Spleen (tissue), 11 donors: ENCODE results near the gene POLA1. TPM values are rescaled to one million over a fixed set of nuclear protein-coding genes. Genes with fewer than 3 reads are reported as not detected.

Source experiments
- DNase-seq: peaks from one replicate; pipeline ENCODE4 v3.0.0-alpha.2; 2020
- H3K27ac ChIP-seq, 8 donors: fragments of 200-600 bp; sonication (generic) in 7 of 8; 1 replicate in 4 of 8; 2 replicates in 4 of 8; pipeline versions ENCODE4 v1.5.0 to v1.8.0; 2016 to 2021; ENCODE audit warnings: inconsistent platforms in 4 of 8, mild to moderate bottlenecking in 4 of 8, moderate library complexity in 1 of 8
- H3K27me3 ChIP-seq, 7 donors: fragments of 200-600 bp; sonication (generic) in 6 of 7; replicated peaks in 1 of 7; 1 replicate in 4 of 7; 2 replicates in 3 of 7; pipeline versions ENCODE4 v1.5.0 to v1.8.0; 2016 to 2021; ENCODE audit warnings: inconsistent platforms in 3 of 7, mild to moderate bottlenecking in 1 of 7
- H3K36me3 ChIP-seq, 6 donors: fragments of 200-600 bp; sonication (generic) in 5 of 6; 1 replicate in 4 of 6; 2 replicates in 2 of 6; pipeline versions ENCODE4 v1.5.0 to v1.8.0; 2016 to 2021; ENCODE audit warnings: inconsistent platforms in 2 of 6
- H3K4me1 ChIP-seq, 6 donors: fragments of 200-600 bp; sonication (generic) in 5 of 6; 1 replicate in 3 of 6; 2 replicates in 3 of 6; pipeline versions ENCODE4 v1.5.0 to v1.8.0; 2016 to 2021; ENCODE audit warnings: inconsistent platforms in 3 of 6
- H3K4me3 ChIP-seq, 8 donors: fragments of 200-600 bp; sonication (generic) in 7 of 8; 1 replicate in 4 of 8; 2 replicates in 4 of 8; pipeline versions ENCODE4 v1.5.0 to v1.8.0; 2016 to 2021; ENCODE audit warnings: inconsistent platforms in 4 of 8, mild to moderate bottlenecking in 4 of 8, moderate library complexity in 2 of 8
- H3K9me3 ChIP-seq, 8 donors: fragments of 200-600 bp; sonication (generic) in 7 of 8; 1 replicate in 4 of 8; 2 replicates in 4 of 8; pipeline versions ENCODE4 v1.5.0 to v1.8.0; 2016 to 2021; ENCODE audit warnings: inconsistent platforms in 4 of 8
- CTCF ChIP-seq, 11 experiments: fragments of 200-600 bp in 7 of 11; fragments of 450-650 bp in 4 of 11; sonication (generic) in 4 of 11; IDR thresholded peaks in 8 of 11; conservative IDR thresholded peaks in 3 of 11; 1 replicate in 7 of 11; 2 replicates in 4 of 11; pipeline versions ENCODE4 v1.4.0 to v1.8.0; 2016 to 2021; ENCODE audit warnings: antibody characterized with exemption in 11 of 11, inconsistent platforms in 4 of 11, mild to moderate bottlenecking in 1 of 11
- POLR2A ChIP-seq, 3 donors: fragments of 450-650 bp; IDR thresholded peaks; one replicate each; pipeline ENCODE4 v1.5.1; 2017; ENCODE audit warnings: antibody characterized with exemption in 3 of 3, mild to moderate bottlenecking in 1 of 3
- POLR2AphosphoS5 ChIP-seq, 3 donors: sonication (generic); formaldehyde crosslinking; IDR thresholded peaks; one replicate each; pipeline ENCODE4 v1.5.1; 2017; ENCODE audit warnings: antibody characterized with exemption in 3 of 3
- WGBS, 5 donors: extraction: QIAGEN DNeasy Blood & Tissue Kit in 3 of 5; methylation state at CpG; one replicate each; pipeline versions ENCODE4 v1.1.5 to v1.1.7; 2013 to 2018; 5-methylcytosine and 5-hydroxymethylcytosine counted together
- intact Hi-C: fragments of 100-400 bp; cut with DNase I; formaldehyde crosslinking; loops from one replicate; pipeline ENCODE4 v1.15.0; 2023; ENCODE audit warnings: low total_unique reads
- polyA plus RNA-seq, 3 donors: library from polyadenylated mRNA; stranded (reverse); fragments of 200-250 nt; gene quantifications; one replicate each; pipeline ENCODE4 v1.2.1, GENCODE V29; 2013
- total RNA-seq, 7 donors: library from RNA; depleted of rRNA in 3 of 7; stranded (reverse); fragments of >200 nt in 3 of 7; fragmentation: NEBNext Ultra II Directional in 4 of 7; extraction: Animal tissue kit (Norgen Biotek cat#: 25700) in 4 of 7; gene quantifications; one replicate each; pipeline versions ENCODE4 v1.1.0 to v1.2.1, GENCODE V29; 2016 to 2021
- donor health status: healthy with polysubstance abuse.
- donor health status: DM: no; HTN: no; CAD: no; lungs with moderate emphysema.
- donor health status: DM: no; HTN: no; CAD: no.
- donor health status: Bipolar disorder and iron deficiency.
- donor health status: healthy.
- donor health status: DM: no; HTN: no; CAD: no.
- donor health status: DM: yes; HTN: yes; CAD: no.

POLA1 gene
- total and polyA plus RNA-seq, 10 donors: 2.1 to 15.4 (median 10.6) TPM

- Histone ChIP-seq H3K36me3 (no peaks in the 10 kb centered on the region), H3K4me3 (peak overlapping the region in 1 of 8 donors; percentile 25), H3K27me3 (peaks cover 4 to 100% (median 90%) of the 10 kb centered on the region in 7 donors), H3K27ac (no peak overlapping the region), H3K9me3 (no peaks in the 10 kb centered on the region), H3K4me1 (peaks cover 5 to 53% (median 25%) of the 10 kb centered on the region in 6 donors)
- intact Hi-C loops: no loop called here
- WGBS, 5 donors: 5 to 36% (median 14%) methylated on average over 14 to 63 of the region's 64 CpGs
- no peak for DNase-seq
- TF ChIP-seq POLR2AphosphoS5 (IDR thresholded peaks at IDR 0.05) (no peak), POLR2A (IDR thresholded peaks at IDR 0.05) (no peak), CTCF (IDR thresholded peaks at IDR 0.05 in 8 of 11, conservative IDR thresholded peaks at IDR 0.05 in 3 of 11) (no peak)
Measured at GRCh38 chrX:25007059-25008053, 313.6 kb downstream of the POLA1 start.

- H3K27me3 ChIP-seq: peaks cover 4 to 99% (median 88%) of the 10 kb centered on the region in 7 donors
- 17 to 40% (median 31%) methylated on average over 7 of the region's 7 CpGs for WGBS, 5 donors
Measured at GRCh38 chrX:25009407-25009806, 315.7 kb downstream of the POLA1 start.

DNA sequence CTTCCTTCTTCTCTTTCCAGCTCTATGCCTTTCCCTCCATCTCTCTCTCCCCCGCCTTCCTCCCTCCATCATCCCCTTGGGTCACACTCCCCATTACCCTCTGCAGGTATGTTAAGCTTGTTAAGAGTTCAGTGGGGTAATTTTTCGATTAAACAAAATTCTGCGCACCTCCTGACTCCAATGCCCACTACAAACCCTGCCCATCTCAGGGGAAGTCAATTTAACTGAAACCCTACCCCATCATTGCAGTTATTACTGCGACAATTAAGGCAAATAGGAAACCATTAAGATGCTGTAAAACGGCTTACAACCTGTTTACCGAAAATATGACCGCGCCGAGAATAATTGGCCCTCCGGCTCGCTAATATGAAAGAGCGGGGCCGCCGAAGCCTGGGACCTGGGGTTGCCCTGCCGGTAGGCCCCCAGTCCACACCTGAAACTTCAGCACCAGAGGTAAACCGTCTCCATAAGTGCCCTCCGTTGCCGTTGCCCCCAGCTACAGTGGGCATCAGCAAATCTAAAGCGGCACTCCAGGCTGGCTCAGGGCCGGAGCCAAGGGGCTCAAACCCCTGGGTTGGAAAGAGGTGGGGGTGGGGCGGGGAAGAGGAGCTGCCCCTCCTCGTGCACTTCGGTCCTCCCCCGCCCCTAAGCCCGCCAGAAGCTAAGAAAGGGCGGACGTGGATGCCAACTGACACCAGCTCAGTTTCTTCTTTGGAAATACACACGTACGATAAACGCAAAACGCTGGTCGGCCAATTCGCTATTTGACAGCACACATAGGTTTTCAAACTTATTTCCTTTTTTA, 317.3 kb downstream of the POLA1 start:
- intact Hi-C loops: no loop called here
- 5 to 31% (median 8%) methylated on average over 24 to 33 of the region's 33 CpGs for WGBS, 5 donors
- H3K36me3 ChIP-seq: no peaks in the 10 kb centered on the region
- H3K27ac ChIP-seq: no peak overlapping the region
- H3K4me3 ChIP-seq: no peak overlapping the region
- H3K4me1 ChIP-seq: peaks cover 3 to 45% (median 21%) of the 10 kb centered on the region in 6 donors
- TF ChIP-seq POLR2AphosphoS5 (IDR thresholded peaks at IDR 0.05): no peak
- TF ChIP-seq CTCF (IDR thresholded peaks at IDR 0.05 in 8 of 11, conservative IDR thresholded peaks at IDR 0.05 in 3 of 11): no peak
- no peak for TF ChIP-seq POLR2A (IDR thresholded peaks at IDR 0.05)
- peaks cover 4 to 99% (median 90%) of the 10 kb centered on the region in 7 donors for H3K27me3 ChIP-seq
- no peak for DNase-seq
- peaks cover 0 to 5% (median 0%) of the 10 kb centered on the region in 8 donors for H3K9me3 ChIP-seq

More at GRCh38 chrX:25009407-25009806, 315.7 kb downstream of the POLA1 start:
- Histone ChIP-seq H3K36me3 (no peaks in the 10 kb centered on the region), H3K9me3 (no peaks in the 10 kb centered on the region), H3K4me3 (no peak overlapping the region), H3K4me1 (peaks cover 8 to 52% (median 29%) of the 10 kb centered on the region in 6 donors), H3K27ac (no peak overlapping the region)
- intact Hi-C loops: no loop called here
- no peak for DNase-seq
- TF ChIP-seq CTCF (IDR thresholded peaks at IDR 0.05 in 8 of 11, conservative IDR thresholded peaks at IDR 0.05 in 3 of 11) (no peak), POLR2AphosphoS5 (IDR thresholded peaks at IDR 0.05) (no peak), POLR2A (IDR thresholded peaks at IDR 0.05) (no peak)
